CD4-positive, alpha-beta T cell treated with Interleukin-15 for 4 hours (primary cell): Measurements from ENCODE around the gene DAZAP2.
A peak's percentile ranks its signal among the peaks of the same experiment; 100 is the strongest.
"Not testable (repeated sequence)": the region's sequence is repeated elsewhere in the genome, so short reads cannot be mapped to it uniquely, and the experiment has no call there.

Experiments used
- DNase-seq: peaks from one replicate; pipeline ENCODE4 v3.0.0-alpha.2; 2020; ENCODE audit warnings: low spot score

DAZAP2 gene

GRCh38 chr12:51217133-51217967, 21.3 kb upstream of the DAZAP2 start:
- peak; percentile 51 for DNase-seq

DNA sequence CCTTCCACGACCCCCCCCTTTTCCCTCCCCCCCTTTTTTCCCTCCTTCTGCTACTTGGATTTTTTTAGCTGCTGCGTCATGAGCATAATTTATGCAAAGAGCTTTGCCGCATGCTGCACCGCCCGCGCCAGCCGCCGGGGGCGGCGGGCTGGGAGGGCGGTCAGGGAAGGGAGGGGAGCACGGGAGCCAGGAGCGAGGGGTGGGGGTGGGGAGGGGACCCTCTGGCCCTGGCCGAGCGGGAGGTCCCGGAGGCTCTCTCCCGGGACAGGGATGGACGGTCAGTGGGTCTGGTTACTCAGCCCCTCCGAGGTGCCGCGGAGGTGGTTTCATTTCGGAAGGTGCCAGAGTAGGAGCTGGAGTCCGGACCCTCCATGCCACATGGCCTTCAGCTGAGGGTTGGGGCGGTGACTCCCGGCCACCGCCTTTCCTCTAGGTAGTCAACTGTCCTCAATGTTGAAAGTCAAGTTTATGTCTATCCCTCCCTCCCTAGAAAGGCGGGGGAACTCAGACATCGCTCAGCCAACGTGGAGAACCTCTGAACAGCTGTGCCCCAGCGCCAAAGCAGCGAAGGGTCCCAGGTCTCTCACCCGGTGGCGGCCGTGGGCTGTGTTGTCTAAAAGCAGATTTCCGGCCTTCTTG, 20.5 kb upstream of the DAZAP2 start, which contains the start of gene POU6F1:
Gene POU6F1, minus strand, starts transcription at position 95 of the 639 bp plus-strand sequence. CDS start 11,226 bp downstream, outside the sequence.
- peak; percentile 77 for DNase-seq

DNA sequence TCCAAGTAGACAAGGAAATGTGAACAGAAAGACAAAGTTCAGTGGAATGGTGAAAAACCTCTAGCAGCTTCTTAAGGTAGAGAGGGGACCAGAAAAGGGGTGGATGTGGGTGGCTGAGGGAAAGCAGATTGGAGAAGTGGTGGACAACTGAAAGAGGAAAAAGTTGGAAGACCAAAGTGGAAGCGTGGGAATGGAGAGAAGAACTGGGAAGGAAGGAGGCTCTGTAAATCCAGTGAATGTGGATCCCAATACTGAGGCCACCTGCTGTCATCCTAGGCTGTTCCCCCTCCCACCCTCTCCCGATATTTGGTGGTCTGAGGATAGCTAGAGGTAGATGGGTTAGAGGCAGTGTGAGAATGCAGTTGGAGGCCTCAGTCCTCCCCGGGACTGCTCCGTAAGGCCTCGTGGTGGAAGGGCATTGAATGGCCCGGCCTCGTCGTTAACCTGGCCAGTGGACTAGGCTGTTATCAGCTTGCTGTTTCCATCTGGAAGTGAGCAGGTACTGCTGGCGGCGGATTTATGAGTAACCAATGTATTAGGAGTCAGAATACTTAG, 19.9 kb upstream of the DAZAP2 start:
- no peak for DNase-seq

DNA sequence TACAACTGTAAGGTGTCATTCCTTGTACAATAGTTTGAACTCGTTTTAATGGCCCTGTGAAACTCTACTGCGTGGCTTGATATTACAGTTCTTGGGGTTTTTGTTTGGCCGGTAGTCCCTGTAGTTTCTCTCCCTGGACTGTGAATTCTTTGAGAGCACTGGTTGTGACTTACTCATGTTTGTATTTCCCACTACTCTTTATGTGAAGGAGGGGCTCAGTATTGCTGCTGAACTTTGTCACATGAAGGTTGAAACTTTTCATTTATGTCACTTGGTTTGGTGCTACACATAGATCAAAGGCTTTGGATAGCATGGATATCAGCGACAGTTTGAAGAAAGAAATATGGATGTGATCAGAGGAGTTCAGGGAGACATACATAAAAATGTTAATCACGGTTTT, 19.3 kb upstream of the DAZAP2 start:
- no peak for DNase-seq

GRCh38 chr12:51219857-51220256, 18.8 kb upstream of the DAZAP2 start:
- not testable (repeated sequence) for DNase-seq

GRCh38 chr12:51222461-51222860, 16.2 kb upstream of the DAZAP2 start:
- DNase-seq: no peak

- DNase-seq: no peak
Observed at GRCh38 chr12:51224625-51225024, 14.0 kb upstream of the DAZAP2 start.

DNA sequence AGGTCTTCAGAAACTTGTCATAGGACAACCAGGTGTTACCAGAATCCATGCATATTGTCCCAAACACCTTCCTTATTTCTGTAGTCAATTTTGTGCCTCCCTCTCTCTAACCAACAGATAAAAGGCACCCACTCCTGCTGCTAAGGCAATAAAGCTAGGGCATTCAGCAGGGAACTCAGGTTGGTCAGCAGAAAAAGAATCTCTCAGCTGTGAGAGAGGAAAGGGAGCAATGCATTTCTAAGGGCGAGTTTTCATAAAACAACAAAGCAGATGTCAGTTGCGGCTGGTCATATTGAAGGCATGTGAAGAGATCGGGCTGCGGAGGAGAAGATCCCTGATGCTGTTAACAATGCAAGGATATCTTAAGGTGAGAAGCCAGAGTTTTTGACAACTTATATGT, 13.4 kb upstream of the DAZAP2 start:
- DNase-seq: no peak

GRCh38 chr12:51225771-51226170, 12.9 kb upstream of the DAZAP2 start:
- DNase-seq: no peak

DNA sequence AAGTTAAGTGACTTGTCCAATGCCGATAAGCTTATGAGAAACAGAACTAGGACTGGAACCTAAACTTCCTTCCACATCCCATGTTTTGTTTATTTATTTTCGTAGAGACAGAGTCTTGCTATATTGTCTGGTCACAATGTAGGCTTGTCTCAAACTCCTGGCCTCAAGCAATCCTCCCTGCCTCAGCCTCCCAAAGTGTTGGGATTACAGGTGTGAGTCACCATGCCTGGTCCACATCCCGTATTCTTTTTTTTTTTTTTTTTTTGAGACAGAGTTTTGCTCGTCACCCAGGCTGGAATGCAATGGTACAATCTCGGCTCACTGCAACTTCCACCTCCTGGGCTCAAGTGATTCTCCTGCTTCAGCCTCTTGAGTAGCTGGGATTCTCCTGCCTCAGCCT, 11.5 kb upstream of the DAZAP2 start:
- DNase-seq: not testable (repeated sequence)

- DNase-seq: no peak
Observed at GRCh38 chr12:51227962-51228361, 10.7 kb upstream of the DAZAP2 start.

- no peak for DNase-seq
Observed at GRCh38 chr12:51229116-51229809, 9.4 kb upstream of the DAZAP2 start.

GRCh38 chr12:51232642-51233041, 6.0 kb upstream of the DAZAP2 start:
- DNase-seq: no peak

DNA sequence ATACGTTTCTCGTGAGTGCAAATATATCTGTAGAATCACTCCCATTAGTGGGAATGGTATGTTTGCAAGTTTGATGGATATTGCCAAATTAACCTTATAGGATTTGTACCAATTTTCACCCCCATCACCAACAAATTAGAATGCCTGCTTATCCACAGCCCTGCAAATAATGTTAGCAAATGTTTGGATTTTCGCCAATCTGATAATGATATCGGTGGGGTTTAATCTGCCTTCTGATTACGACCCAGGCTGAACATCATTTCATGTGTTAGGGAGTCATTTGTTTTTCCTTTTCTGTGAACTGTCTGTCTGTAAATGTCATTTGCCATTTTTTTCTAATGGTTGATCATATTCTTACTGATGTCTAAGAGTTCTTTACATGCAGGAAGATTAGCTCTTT, 4.1 kb upstream of the DAZAP2 start:
- no peak for DNase-seq

GRCh38 chr12:51238037-51238509, 553 bp upstream of the DAZAP2 start:
- DNase-seq: no peak

DNA sequence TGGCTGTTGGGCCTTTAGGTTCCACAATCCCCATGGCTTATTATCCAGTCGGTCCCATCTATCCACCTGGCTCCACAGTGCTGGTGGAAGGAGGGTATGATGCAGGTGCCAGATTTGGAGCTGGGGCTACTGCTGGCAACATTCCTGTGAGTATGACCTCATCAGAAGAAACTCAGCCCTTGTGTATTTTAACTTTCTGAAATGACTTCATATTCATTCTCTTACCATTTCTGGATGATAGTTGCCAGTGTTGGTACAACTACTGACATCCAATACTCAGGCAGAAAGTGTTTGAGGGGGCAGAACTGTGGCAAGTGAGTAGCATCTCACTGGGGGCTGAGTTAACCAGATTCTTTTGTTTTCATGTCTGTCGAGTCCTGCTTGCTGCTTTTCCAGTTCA, 2.3 kb downstream of the DAZAP2 start:
- no peak for DNase-seq

- DNase-seq: no peak
Observed at GRCh38 chr12:51242120-51242519, 3.5 kb downstream of the DAZAP2 start.

DNA sequence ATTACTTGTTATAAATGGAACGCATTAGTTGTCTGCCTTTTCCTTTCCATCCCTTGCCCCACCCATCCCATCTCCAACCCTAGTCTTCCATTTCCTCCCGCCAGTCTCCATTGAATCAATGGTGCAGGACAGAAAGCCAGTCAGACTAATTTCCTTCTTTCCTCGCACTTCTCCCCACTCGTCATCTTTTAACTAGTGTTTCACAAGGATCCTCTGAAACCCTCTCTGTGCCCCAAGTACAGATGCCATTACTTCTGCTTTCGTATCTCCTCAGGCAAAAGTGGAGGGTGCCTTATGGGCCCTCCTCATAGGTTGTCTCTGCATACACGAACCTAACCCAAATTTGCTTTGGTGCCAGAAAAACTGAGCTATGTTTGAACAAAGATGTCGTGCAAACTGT, 4.2 kb downstream of the DAZAP2 start:
- no peak for DNase-seq

GRCh38 chr12:51244269-51244668, 5.6 kb downstream of the DAZAP2 start:
- DNase-seq: no peak

- no peak for DNase-seq
Observed at GRCh38 chr12:51245476-51246253, 7.0 kb downstream of the DAZAP2 start.

- peak; percentile 40 for DNase-seq
Observed at GRCh38 chr12:51246254-51246853, 7.7 kb downstream of the DAZAP2 start.
